Putamen (tissue), 1 donor: ENCODE measurements around the gene WDFY4.

ENCODE experiments used
- DNase-seq: peaks from one replicate; pipeline ENCODE4 v3.0.0-alpha.2; 2016; ENCODE audit warnings: low spot score

The WDFY4 gene

GRCh38 chr10:48655411-48656240 is 29.0 kb upstream of the WDFY4 start:
- DNase-seq, result peak; percentile 39

GRCh38 chr10:48656241-48656913 is 28.3 kb upstream of the WDFY4 start:
- DNase-seq, result peak; percentile 86

- DNase-seq, result no peak
These were observed 27.8 kb upstream of the WDFY4 start for GRCh38 chr10:48656914-48657305.

- no peak for DNase-seq
These were observed 27.3 kb upstream of the WDFY4 start for GRCh38 chr10:48657416-48657815.

GRCh38 chr10:48658243-48658974 is 26.3 kb upstream of the WDFY4 start:
- peak; percentile 39 for DNase-seq

- no peak for DNase-seq
These were observed 25.8 kb upstream of the WDFY4 start for GRCh38 chr10:48658975-48659269.

- DNase-seq, result no peak
These were observed 24.9 kb upstream of the WDFY4 start for GRCh38 chr10:48659790-48660189.

GRCh38 chr10:48661441-48661840 is 23.2 kb upstream of the WDFY4 start:
- DNase-seq, result no peak

- DNase-seq, result no peak
These were observed 16.6 kb upstream of the WDFY4 start for GRCh38 chr10:48667960-48668590.

GRCh38 chr10:48670978-48671913 is 13.4 kb upstream of the WDFY4 start:
- no peak for DNase-seq

- DNase-seq, result no peak
These were observed 12.6 kb upstream of the WDFY4 start for GRCh38 chr10:48671914-48672595.

- no peak for DNase-seq
These were observed 11.9 kb upstream of the WDFY4 start for GRCh38 chr10:48672596-48673265.

- no peak for DNase-seq
These were observed 7.0 kb upstream of the WDFY4 start for GRCh38 chr10:48677625-48678024.

- DNase-seq, result no peak
These were observed 6.6 kb upstream of the WDFY4 start for GRCh38 chr10:48678041-48678440.

GRCh38 chr10:48681740-48682139 is 2.9 kb upstream of the WDFY4 start:
- DNase-seq, result no peak

GRCh38 chr10:48682265-48682664 is 2.4 kb upstream of the WDFY4 start:
- DNase-seq, result no peak

- no peak for DNase-seq
These were observed 1.2 kb upstream of the WDFY4 start for GRCh38 chr10:48683424-48683823.

GRCh38 chr10:48683868-48684267 is 805 bp upstream of the WDFY4 start:
- DNase-seq, result no peak

GRCh38 chr10:48684463-48684791 is 246 bp upstream of the WDFY4 start:
- DNase-seq, result no peak

- no peak for DNase-seq
These were observed 1.1 kb downstream of the WDFY4 start for GRCh38 chr10:48685731-48686130.
